Mucosa of rectum (tissue), 2 donors: ENCODE data around the gene OXLD1.
"Not testable (repeated sequence)": the region's sequence is repeated elsewhere in the genome, so short reads cannot be mapped to it uniquely, and the experiment has no call there.

Source experiments
- H3K27ac ChIP-seq, 2 donors: one replicate each; pipeline ENCODE4 v1.7.0; 2013; ENCODE audit warnings: inconsistent platforms in 2 of 2, low read depth in 2 of 2, low read length in 2 of 2
- H3K27me3 ChIP-seq, 2 donors: one replicate each; pipeline ENCODE4 v1.7.0; 2013; ENCODE audit warnings: low read length in 2 of 2; ENCODE audit not compliant: control insufficient read depth in 2 of 2, insufficient read depth in 2 of 2
- H3K36me3 ChIP-seq, 2 donors: one replicate each; pipeline ENCODE4 v1.7.0; 2013; ENCODE audit warnings: low read length in 2 of 2; ENCODE audit not compliant: control insufficient read depth in 2 of 2, insufficient read depth in 2 of 2
- H3K4me1 ChIP-seq, 2 donors: one replicate each; pipeline ENCODE4 v1.7.0; 2013; ENCODE audit warnings: low read length in 2 of 2, mild to moderate bottlenecking in 1 of 2; ENCODE audit not compliant: control insufficient read depth in 2 of 2, insufficient read depth in 2 of 2
- H3K4me3 ChIP-seq, 2 donors: one replicate each; pipeline ENCODE4 v1.7.0; 2013; ENCODE audit warnings: low read length in 2 of 2
- H3K9ac ChIP-seq, 2 donors: one replicate each; pipeline ENCODE4 v1.7.0; 2013; ENCODE audit warnings: low read length in 2 of 2, low read depth in 1 of 2, mild to moderate bottlenecking in 1 of 2
- H3K9me3 ChIP-seq, 2 donors: one replicate each; pipeline ENCODE4 v1.7.0; 2013; ENCODE audit warnings: low read length in 2 of 2; ENCODE audit not compliant: control insufficient read depth in 2 of 2
- donor health status: healthy.
- donor health status: Normal muscosa, but diverticular disease.

OXLD1 gene

DNA sequence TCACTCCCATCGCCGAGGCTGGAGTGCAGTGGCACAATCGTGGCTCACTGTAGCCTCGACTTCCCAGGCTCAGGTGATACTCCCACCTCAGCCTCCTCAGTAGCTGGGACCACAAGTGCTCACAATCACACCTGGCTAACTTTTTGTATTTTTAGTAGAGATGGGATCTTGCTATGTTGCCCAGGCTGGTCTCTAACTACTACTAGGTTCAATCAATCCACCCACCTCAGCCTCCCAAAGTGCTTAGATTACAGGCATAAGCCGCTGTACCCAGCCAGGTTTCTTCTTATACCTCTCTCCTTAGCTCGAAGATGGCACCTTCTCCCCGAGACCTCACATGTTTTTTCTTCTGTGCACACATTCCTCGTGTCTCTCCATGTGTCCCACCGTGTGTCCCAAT is 26.4 kb downstream of the OXLD1 start:
- Histone ChIP-seq H3K4me1 (peaks cover 10 to 11% of the 10 kb centered on the region in 2 donors), H3K9me3 (no peaks in the 10 kb centered on the region), H3K9ac (no peak overlapping the region), H3K36me3 (no peaks in the 10 kb centered on the region), H3K27ac (no peak overlapping the region), H3K4me3 (no peak overlapping the region), H3K27me3 (no peaks in the 10 kb centered on the region)

DNA sequence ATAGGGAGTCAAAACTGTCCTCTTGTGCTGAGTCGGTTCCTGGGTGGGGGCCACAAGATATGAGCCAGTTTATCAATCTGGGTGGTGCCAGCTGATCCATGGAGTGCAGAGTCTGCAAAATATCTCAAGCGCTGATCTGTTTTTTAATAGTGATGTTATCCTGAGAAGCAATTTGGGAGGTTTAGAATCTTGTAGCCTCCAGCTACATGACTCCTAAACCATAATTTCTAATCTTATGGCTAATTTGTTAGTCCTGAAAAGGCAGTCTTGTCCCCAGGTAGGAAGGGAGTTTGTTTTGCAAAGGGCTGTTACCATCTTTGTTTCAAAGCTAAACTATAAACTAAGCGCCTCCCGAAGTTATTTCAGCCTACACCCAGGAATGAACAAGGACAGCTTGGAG is 27.7 kb downstream of the OXLD1 start:
- Histone ChIP-seq H3K27me3 (no peaks in the 10 kb centered on the region), H3K27ac (no peak overlapping the region), H3K4me1 (peaks cover 10 to 11% of the 10 kb centered on the region in 2 donors), H3K4me3 (no peak overlapping the region), H3K9me3 (no peaks in the 10 kb centered on the region), H3K36me3 (no peaks in the 10 kb centered on the region), H3K9ac (no peak overlapping the region)

DNA sequence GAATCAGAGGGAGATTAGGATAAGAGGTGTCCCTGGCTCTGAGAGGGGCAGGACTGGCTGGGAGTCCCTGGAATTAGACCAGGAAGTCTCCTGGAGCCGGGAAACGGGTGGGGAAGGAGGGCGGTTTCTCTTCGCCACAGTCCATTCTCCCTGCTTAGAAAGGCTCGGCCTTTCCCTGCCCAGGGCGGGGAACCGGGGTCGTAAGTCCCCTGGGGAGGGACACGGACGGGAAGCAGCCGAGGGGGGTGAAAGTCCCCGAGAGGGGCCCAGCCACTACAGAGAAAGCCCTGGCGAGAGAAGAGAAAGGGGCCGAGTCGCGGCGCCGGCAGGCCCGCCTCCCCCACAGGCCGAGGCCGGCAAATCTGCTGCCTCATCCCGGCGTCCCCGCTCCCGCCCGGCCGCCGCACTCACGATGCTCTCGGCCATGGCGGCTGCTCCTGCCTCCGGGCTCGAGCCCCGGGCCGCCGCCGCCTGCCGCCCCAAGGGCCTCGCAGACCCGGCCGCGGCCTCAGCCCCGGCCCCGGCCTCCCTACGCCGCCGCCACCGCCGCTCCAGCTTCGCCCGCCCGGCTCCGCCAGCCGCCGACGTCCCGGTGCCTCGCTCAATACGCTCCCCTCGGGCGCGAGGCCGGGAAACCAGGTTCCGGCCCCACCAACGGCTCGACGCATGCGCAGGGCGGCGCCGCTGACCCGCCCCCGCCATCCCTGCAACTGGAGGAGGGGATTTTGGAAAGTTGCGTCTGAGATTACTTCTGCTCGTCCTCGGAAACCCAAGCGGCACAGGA is 29.7 kb downstream of the OXLD1 start, which contains the start of the genes NPLOC4 and TSPAN10:
Gene NPLOC4, minus strand, starts transcription at position 608 of the 784 bp plus-strand sequence. Its CDS starts 182 bp downstream, at position 426.
Gene TSPAN10, plus strand, starts transcription at position 692 of the 784 bp plus-strand sequence. CDS start 5,217 bp downstream, outside the sequence.
- H3K4me1 ChIP-seq = peaks cover 10 to 11% of the 10 kb centered on the region in 2 donors
- peak within 1 kb of the TSS; percentile 76 to 84 for H3K9ac ChIP-seq
- peak within 1 kb of the TSS; percentile 82 to 83 for H3K27ac ChIP-seq
- no peaks in the 10 kb centered on the region for H3K9me3 ChIP-seq
- peaks cover 0 to 4% of the 10 kb centered on the region in 2 donors for H3K36me3 ChIP-seq
- H3K4me3 ChIP-seq = peak within 1 kb of the TSS; percentile 80 to 96
- H3K27me3 ChIP-seq = no peaks in the 10 kb centered on the region

- H3K4me1 ChIP-seq = peaks cover 10 to 11% of the 10 kb centered on the region in 2 donors
Measured at GRCh38 chr17:81635973-81636504, 30.4 kb downstream of the OXLD1 start.

DNA sequence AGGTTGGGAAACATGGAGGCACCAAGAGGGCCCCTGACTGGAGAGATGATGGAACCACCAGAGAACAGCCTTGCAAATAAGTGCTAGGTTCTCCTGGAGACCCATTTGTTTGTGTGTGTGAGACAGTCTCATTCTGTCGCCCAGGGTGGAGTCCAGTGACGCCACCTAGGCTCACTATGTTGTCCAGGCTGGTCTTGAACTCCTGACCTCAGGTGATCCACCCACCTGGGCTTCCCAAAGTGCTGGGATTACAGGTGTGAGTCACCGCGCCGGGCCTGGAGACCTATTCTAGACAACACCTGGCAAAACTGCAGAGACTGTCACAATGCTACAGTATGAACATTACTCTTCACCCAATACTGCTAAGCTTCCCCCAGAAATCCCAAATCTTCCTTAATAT is 31.0 kb downstream of the OXLD1 start:
- H3K9me3 ChIP-seq = no peaks in the 10 kb centered on the region
- peak overlapping the region; percentile 80 to 96 for H3K4me3 ChIP-seq
- no peaks in the 10 kb centered on the region for H3K27me3 ChIP-seq
- H3K4me1 ChIP-seq = peaks cover 10 to 11% of the 10 kb centered on the region in 2 donors
- peaks cover 0 to 6% of the 10 kb centered on the region in 2 donors for H3K36me3 ChIP-seq
- H3K27ac ChIP-seq = peak overlapping the region in 1 of 2 donors; percentile 4
- peak overlapping the region in 1 of 2 donors; percentile 76 for H3K9ac ChIP-seq

More at GRCh38 chr17:81635973-81636504, 30.4 kb downstream of the OXLD1 start:
- Histone ChIP-seq H3K9ac (peak overlapping the region; percentile 76 to 84), H3K4me3 (peak overlapping the region; percentile 80 to 96), H3K27me3 (no peaks in the 10 kb centered on the region), H3K27ac (peak overlapping the region; percentile 82 to 83), H3K9me3 (no peaks in the 10 kb centered on the region), H3K36me3 (peaks cover 0 to 6% of the 10 kb centered on the region in 2 donors)

GRCh38 chr17:81631482-81631881 is 34.9 kb downstream of the OXLD1 start:
- Histone ChIP-seq H3K36me3 (peaks cover 12 to 18% of the 10 kb centered on the region in 2 donors), H3K27ac (no peak overlapping the region), H3K4me3 (no peak overlapping the region), H3K27me3 (no peaks in the 10 kb centered on the region), H3K9me3 (no peaks in the 10 kb centered on the region), H3K4me1 (peaks cover 10 to 11% of the 10 kb centered on the region in 2 donors), H3K9ac (no peak overlapping the region)

GRCh38 chr17:81630274-81630673 is 36.1 kb downstream of the OXLD1 start:
- no peaks in the 10 kb centered on the region for H3K9me3 ChIP-seq
- H3K27me3 ChIP-seq = no peaks in the 10 kb centered on the region
- peaks cover under 1 to 2% of the 10 kb centered on the region in 2 donors for H3K4me1 ChIP-seq
- H3K27ac ChIP-seq = no peak overlapping the region
- peaks cover 17 to 25% of the 10 kb centered on the region in 2 donors for H3K36me3 ChIP-seq
- H3K4me3 ChIP-seq = no peak overlapping the region
- no peak overlapping the region for H3K9ac ChIP-seq

GRCh38 chr17:81621494-81622130 is 44.8 kb downstream of the OXLD1 start:
- H3K9ac ChIP-seq = no peak overlapping the region
- no peak overlapping the region for H3K4me3 ChIP-seq
- H3K36me3 ChIP-seq = peaks cover 42 to 55% of the 10 kb centered on the region in 2 donors
- no peak overlapping the region for H3K27ac ChIP-seq
- no peaks in the 10 kb centered on the region for H3K27me3 ChIP-seq
- no peaks in the 10 kb centered on the region for H3K9me3 ChIP-seq
- no peaks in the 10 kb centered on the region for H3K4me1 ChIP-seq

DNA sequence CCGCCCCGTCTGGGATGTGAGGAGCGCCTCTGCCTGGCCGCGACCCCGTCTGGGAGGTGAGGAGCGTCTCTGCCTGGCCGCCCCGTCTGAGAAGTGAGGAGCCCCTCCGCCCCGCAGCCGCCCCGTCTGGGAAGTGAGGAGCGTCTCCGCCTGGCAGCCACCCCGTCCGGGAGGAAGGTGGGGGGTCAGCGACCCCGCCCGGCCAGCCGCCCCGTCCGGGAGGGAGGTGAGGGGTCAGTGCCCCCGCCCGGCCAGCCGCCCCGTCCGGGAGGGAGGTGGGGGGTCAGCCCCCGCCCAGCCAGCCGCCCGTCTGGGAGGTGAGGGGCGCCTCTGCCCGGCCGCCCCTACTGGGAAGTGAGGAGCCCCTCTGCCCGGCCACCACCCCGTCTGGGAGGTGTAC is 48.1 kb downstream of the OXLD1 start:
- peaks cover 26 to 51% of the 10 kb centered on the region in 2 donors for H3K36me3 ChIP-seq

DNA sequence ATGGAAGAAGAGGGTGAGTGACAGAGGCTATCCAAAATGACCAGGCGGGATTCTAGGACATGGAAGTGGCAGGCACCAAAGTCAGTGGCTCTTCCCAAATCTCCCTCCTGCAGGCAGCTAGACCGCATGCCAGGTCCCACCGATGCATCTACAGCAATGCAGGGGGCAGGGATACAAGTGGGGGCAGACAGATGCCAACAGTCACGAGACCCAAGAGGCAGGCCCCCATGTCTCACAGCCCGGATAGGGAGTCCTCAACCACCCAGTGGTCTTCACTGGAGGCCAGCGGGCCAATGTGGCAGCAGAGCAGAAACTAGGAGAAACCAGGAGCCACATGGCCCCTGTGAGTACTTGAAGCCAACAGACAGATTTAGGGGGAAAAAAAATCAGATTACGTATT is 49.5 kb downstream of the OXLD1 start:
- Histone ChIP-seq H3K9ac (no peak overlapping the region), H3K4me3 (no peak overlapping the region), H3K36me3 (peaks cover 37 to 53% of the 10 kb centered on the region in 2 donors), H3K27ac (no peak overlapping the region), H3K9me3 (no peaks in the 10 kb centered on the region), H3K27me3 (no peaks in the 10 kb centered on the region), H3K4me1 (no peaks in the 10 kb centered on the region)

More for the DNA sequence above, 48.1 kb downstream of the OXLD1 start:
- not testable (repeated sequence) for H3K4me3 ChIP-seq, H3K27me3 ChIP-seq, H3K9me3 ChIP-seq, H3K9ac ChIP-seq, H3K4me1 ChIP-seq, H3K27ac ChIP-seq
